BE2C (cell line): ENCODE data around the gene PLEKHD1.
"Not testable (repeated sequence)": the region's sequence is repeated elsewhere in the genome, so short reads cannot be mapped to it uniquely, and the experiment has no call there.

ENCODE experiments used
- DNase-seq: peaks from one replicate; pipeline ENCODE4 v3.0.0-alpha.2; 2020
- H3K27me3 ChIP-seq: fragments of 250-450 bp; sonication (Bioruptor Pico); 2 replicates; pipeline ENCODE4 v1.5.1; 2020; ENCODE audit warnings: mild to moderate bottlenecking
- H3K36me3 ChIP-seq: fragments of 250-450 bp; sonication (Bioruptor Pico); 2 replicates; pipeline ENCODE4 v1.5.1; 2020; ENCODE audit warnings: mild to moderate bottlenecking
- H3K4me1 ChIP-seq: fragments of 250-450 bp; sonication (Bioruptor Pico); 2 replicates; pipeline ENCODE4 v1.5.1; 2020
- H3K4me3 ChIP-seq: 2 replicates; pipeline ENCODE4 v1.5.1; 2011; ENCODE audit warnings: low read depth, low read length
- H3K9me3 ChIP-seq: fragments of 250-450 bp; sonication (Bioruptor Pico); 2 replicates; pipeline ENCODE4 v1.5.1; 2020
- TF ChIP-seq, protein P1 (sequence below): IDR thresholded peaks from 2 replicates; pipeline ENCODE4 v1.5.1; 2012; ENCODE audit warnings: mild to moderate bottlenecking, low read depth, low read length

Gene PLEKHD1

DNA sequence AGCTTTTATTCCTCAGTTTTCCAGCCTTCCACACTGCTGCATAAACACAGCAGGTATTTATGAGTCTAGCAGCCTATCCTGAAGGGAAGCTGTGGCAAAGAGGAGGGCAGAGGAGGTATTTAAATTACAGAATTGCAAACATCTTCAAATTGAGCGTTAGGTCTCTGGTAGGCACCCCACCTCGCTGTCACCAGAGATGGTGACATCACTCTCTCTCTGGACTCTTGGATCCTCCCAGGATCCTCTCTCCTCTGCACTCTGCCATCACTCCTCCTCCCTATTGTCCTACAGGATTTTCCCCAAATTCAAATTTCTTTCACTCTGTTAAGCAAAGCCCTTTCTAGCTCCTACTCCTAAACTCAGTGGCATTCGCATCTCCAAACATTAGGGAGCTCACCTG is 6.7 kb downstream of the PLEKHD1 start:
- no peak for DNase-seq
- H3K9me3 ChIP-seq, result no peaks in the 10 kb centered on the region
- H3K36me3 ChIP-seq, result no peaks in the 10 kb centered on the region
- H3K27me3 ChIP-seq, result no peaks in the 10 kb centered on the region; the same call in none of the 2 replicates
- no peaks in the 10 kb centered on the region for H3K4me1 ChIP-seq
- TF ChIP-seq, protein P1, sequence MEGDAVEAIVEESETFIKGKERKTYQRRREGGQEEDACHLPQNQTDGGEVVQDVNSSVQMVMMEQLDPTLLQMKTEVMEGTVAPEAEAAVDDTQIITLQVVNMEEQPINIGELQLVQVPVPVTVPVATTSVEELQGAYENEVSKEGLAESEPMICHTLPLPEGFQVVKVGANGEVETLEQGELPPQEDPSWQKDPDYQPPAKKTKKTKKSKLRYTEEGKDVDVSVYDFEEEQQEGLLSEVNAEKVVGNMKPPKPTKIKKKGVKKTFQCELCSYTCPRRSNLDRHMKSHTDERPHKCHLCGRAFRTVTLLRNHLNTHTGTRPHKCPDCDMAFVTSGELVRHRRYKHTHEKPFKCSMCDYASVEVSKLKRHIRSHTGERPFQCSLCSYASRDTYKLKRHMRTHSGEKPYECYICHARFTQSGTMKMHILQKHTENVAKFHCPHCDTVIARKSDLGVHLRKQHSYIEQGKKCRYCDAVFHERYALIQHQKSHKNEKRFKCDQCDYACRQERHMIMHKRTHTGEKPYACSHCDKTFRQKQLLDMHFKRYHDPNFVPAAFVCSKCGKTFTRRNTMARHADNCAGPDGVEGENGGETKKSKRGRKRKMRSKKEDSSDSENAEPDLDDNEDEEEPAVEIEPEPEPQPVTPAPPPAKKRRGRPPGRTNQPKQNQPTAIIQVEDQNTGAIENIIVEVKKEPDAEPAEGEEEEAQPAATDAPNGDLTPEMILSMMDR, result no peak
- no peak overlapping the region for H3K4me3 ChIP-seq

GRCh38 chr14:69493038-69493437 is 8.5 kb downstream of the PLEKHD1 start:
- Histone ChIP-seq H3K27me3 (no peaks in the 10 kb centered on the region), H3K4me1 (no peaks in the 10 kb centered on the region), H3K36me3 (no peaks in the 10 kb centered on the region), H3K4me3 (no peak overlapping the region), H3K9me3 (no peaks in the 10 kb centered on the region)
- no peak for DNase-seq
- TF ChIP-seq, protein P1, result no peak

DNA sequence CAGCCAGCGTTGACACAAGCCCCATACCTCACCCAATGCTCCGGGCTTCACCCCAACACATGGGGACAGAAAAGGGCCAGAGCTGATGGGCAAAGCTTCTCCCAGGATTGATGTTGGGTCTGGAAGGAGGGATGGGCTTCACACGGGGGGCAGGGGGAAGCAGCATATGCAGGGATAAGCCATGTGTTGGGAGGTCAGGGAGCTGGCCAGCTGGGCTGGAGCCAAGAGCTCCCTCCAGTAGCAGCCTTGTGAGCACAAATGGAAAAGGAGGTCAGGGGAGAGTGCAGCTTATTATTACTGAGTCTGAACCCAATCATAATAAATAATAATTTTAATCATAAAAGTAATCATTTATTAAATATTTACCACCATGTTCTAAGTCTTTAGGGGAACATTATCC is 9.3 kb downstream of the PLEKHD1 start:
- Histone ChIP-seq H3K4me1 (no peaks in the 10 kb centered on the region), H3K9me3 (no peaks in the 10 kb centered on the region), H3K27me3 (no peaks in the 10 kb centered on the region), H3K4me3 (no peak overlapping the region), H3K36me3 (no peaks in the 10 kb centered on the region)
- TF ChIP-seq, protein P1, result no peak
- no peak for DNase-seq

- H3K4me1 ChIP-seq, result no peaks in the 10 kb centered on the region
- H3K36me3 ChIP-seq, result no peaks in the 10 kb centered on the region
- no peak overlapping the region for H3K4me3 ChIP-seq
- H3K27me3 ChIP-seq, result no peaks in the 10 kb centered on the region
- DNase-seq, result no peak
- TF ChIP-seq, protein P1, result no peak
- no peaks in the 10 kb centered on the region for H3K9me3 ChIP-seq
These were observed 10.9 kb downstream of the PLEKHD1 start for GRCh38 chr14:69495341-69495921.

DNA sequence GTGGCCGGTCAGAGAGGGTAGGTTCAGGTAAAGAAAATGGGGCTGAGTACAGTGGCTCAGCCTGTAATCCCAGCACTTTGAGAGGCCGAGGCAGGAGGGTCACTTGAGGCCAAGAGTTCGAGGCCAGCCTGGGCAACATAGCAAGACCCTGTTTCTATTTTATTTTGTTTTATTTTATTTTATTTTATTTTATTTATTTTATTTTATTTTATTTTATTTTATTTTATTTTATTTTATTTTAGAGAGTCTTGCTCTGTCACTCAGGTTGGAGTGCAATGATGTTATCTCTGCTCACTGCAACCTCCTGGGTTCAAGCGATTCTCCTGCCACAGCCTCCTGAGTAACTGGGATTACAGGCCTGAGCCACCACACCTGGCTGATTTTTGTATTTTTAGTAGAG is 13.3 kb downstream of the PLEKHD1 start:
- DNase-seq, H3K4me3 ChIP-seq, H3K36me3 ChIP-seq, H3K4me1 ChIP-seq, H3K27me3 ChIP-seq, H3K9me3 ChIP-seq: not testable (repeated sequence)

DNA sequence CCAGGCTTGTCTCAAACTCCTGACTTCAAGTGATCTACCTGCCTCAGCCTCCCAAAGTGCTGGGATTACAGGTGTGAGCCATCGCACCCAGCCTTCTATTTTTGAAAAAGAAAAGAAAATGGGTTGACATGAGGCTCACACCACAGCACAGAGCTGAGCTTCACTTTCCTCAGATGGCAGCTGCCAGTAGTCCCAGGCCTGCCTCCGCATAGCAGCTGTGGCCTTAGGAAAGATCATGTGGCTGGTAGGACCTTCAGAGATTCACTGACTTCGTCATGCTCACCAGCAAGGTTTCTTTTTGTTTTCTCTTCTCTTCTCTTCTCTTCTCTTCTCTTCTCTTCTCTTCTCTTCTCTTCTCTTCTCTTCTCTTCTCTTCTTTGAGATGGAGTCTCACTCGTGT is 13.8 kb downstream of the PLEKHD1 start:
- H3K4me3 ChIP-seq, DNase-seq, H3K4me1 ChIP-seq, H3K9me3 ChIP-seq, H3K27me3 ChIP-seq, H3K36me3 ChIP-seq: not testable (repeated sequence)

DNA sequence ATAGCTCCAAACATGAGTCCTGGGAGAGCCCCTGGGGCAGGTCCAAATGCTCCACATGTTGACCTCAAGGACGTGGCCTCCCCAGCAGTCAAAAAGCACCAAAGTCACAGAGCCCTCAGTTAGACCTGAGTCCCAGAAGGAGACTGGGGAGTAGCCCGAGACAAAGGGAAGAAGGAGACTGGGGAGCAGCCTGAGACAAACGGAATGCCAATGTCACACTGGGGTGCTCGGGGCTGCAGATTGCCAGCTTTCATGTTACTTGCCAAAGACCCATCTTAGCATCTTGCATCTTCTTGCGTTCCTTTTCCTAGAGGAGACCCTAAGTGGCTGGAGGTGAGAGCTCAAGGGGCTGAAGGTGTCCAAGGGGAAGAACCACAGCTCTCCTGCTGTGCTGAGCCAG is 14.9 kb downstream of the PLEKHD1 start:
- TF ChIP-seq, protein P1, result no peak

More for the DNA sequence above, 14.9 kb downstream of the PLEKHD1 start:
- no peak for DNase-seq
- Histone ChIP-seq H3K4me1 (no peaks in the 10 kb centered on the region), H3K27me3 (no peaks in the 10 kb centered on the region), H3K36me3 (no peaks in the 10 kb centered on the region), H3K9me3 (no peaks in the 10 kb centered on the region), H3K4me3 (no peak overlapping the region)
